ENCODE results near the gene MRPL18. TPM values are rescaled to one million over a fixed set of nuclear protein-coding genes. Genes with fewer than 3 reads are reported as not detected.

Gene MRPL18
- total and polyA plus RNA-seq, 2 donors (not counting 3 experiments of a cell fraction or from before 2014, with no cell fraction given), result 55.4 to 70.7 TPM

DNA sequence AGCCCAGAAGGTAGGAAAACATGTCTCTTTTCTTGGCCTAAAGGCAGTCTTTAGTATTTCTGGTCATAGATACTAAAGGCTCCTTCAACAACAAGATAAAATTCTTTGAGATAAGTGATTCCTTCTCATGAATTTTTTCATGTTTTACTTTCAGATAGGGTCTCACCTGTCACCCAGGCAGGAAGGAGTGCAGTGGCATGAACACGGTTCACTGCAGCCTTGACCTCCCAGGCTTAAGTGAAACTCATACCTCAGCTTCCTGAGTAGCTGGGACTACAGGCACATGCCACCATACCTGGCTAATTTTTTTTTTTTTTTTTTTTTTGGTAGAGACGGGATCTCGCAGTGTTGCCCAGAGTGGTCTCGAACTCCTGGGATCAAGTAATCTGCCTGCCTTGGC, 18.9 kb downstream of the MRPL18 start:
- ChIA-PET CTCF (no interaction called here), POLR2A (no interaction called here)
- H3K36me3 ChIP-seq (ENCODE audit: control insufficient read depth in 2 of 2, extremely low read depth in 1 of 2, insufficient read depth in 2 of 2, low read length in 2 of 2), result no peaks in the 10 kb centered on the region
- no peaks in the 10 kb centered on the region for H3K4me1 ChIP-seq (ENCODE audit: control insufficient read depth, extremely low read depth, insufficient read depth, low read length)
- no peaks in the 10 kb centered on the region for H4K20me1 ChIP-seq (replicated peaks; ENCODE audit: control insufficient read depth, extremely low read depth, insufficient read depth, low read length)
- dilution Hi-C loops (cut with MboI; ENCODE audit: extremely low pct_ligation_motif_present, low sequenced_read_pairs), result no loop called here
- no peaks in the 10 kb centered on the region for H3K79me2 ChIP-seq (ENCODE audit: control insufficient read depth, insufficient read depth, low read length)
- TF ChIP-seq EZH2 (IDR thresholded peaks at IDR 0.05; ENCODE audit: borderline replicate concordance, low read depth, low read length, severe bottlenecking), result no peak
- no peak for TF ChIP-seq MYC (IDR thresholded peaks at IDR 0.05; ENCODE audit: low read depth, low read length)
- TF ChIP-seq, protein P1, sequence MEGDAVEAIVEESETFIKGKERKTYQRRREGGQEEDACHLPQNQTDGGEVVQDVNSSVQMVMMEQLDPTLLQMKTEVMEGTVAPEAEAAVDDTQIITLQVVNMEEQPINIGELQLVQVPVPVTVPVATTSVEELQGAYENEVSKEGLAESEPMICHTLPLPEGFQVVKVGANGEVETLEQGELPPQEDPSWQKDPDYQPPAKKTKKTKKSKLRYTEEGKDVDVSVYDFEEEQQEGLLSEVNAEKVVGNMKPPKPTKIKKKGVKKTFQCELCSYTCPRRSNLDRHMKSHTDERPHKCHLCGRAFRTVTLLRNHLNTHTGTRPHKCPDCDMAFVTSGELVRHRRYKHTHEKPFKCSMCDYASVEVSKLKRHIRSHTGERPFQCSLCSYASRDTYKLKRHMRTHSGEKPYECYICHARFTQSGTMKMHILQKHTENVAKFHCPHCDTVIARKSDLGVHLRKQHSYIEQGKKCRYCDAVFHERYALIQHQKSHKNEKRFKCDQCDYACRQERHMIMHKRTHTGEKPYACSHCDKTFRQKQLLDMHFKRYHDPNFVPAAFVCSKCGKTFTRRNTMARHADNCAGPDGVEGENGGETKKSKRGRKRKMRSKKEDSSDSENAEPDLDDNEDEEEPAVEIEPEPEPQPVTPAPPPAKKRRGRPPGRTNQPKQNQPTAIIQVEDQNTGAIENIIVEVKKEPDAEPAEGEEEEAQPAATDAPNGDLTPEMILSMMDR (IDR thresholded peaks at IDR 0.05; ENCODE audit: extremely low read depth in 1 of 2, insufficient read depth in 1 of 2, low read depth in 1 of 2, low read length in 2 of 2), result no peak
- no peak for TF ChIP-seq GATA2 (IDR thresholded peaks at IDR 0.05; ENCODE audit: insufficient read depth, insufficient read length, low read depth, low read length)
- TF ChIP-seq JUN (IDR thresholded peaks at IDR 0.05; ENCODE audit: borderline replicate concordance, insufficient read depth, insufficient read length, low read depth), result no peak
- H3K27ac ChIP-seq (ENCODE audit: insufficient read depth, low read depth, low read length), result no peak overlapping the region
- no peaks in the 10 kb centered on the region for H3K9me3 ChIP-seq (replicated peaks; ENCODE audit: control insufficient read depth, insufficient read depth, low read length)
- no peaks in the 10 kb centered on the region for H3K9me1 ChIP-seq (replicated peaks; ENCODE audit: control insufficient read depth, extremely low read depth, insufficient read depth, low read length)
- intact Hi-C loops (cut with micrococcal nuclease), result no loop called here
- H3K9ac ChIP-seq (replicated peaks; ENCODE audit: extremely low read depth, insufficient read depth, low read length), result no peak overlapping the region
- H3K27me3 ChIP-seq (ENCODE audit: control insufficient read depth in 2 of 2, insufficient read depth in 2 of 2, low read length in 2 of 2), result no peaks in the 10 kb centered on the region
- H3K4me3 ChIP-seq (replicated peaks in 1 of 3; ENCODE audit: insufficient read depth in 1 of 3, low read depth in 1 of 3, low read length in 3 of 3), result no peak overlapping the region
- no peak overlapping the region for H3K4me2 ChIP-seq (ENCODE audit: insufficient read depth, low read length)
- BruUV-seq (replicated peaks), result no TSS peak
- DNase-seq (ENCODE audit: low read depth, low spot score) (no peak), FAIRE-seq (no peak)
- H2AFZ ChIP-seq (ENCODE audit: low read depth, low read length), result no peak overlapping the region

DNA sequence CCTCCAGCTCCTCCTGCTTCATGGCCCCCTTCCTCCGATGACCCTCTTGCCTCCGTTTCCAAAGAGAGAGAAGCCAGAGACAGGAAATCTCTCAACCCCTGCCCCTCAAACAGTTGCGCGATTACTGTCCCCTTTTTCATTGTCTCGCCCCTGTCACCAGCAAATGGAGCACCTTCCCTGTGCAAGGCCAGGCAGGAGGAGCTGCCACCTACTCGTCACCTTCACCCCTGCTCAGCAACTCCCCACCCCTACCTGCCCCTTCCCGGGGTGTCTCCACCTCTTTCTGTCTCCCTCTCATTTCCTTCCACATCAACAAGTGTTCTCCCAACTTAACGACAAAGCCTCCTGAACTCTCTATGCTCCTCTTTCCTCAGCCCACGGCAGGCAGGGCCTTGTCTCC, 23.5 kb downstream of the MRPL18 start:
- DNase-seq (ENCODE audit: low read depth, low spot score) (no peak), FAIRE-seq (no peak)
- H3K79me2 ChIP-seq (ENCODE audit: control insufficient read depth, insufficient read depth, low read length), result no peaks in the 10 kb centered on the region
- ChIA-PET POLR2A (no interaction called here), CTCF (no interaction called here)
- H3K27me3 ChIP-seq (ENCODE audit: control insufficient read depth in 2 of 2, insufficient read depth in 2 of 2, low read length in 2 of 2), result no peaks in the 10 kb centered on the region
- dilution Hi-C loops (cut with MboI; ENCODE audit: extremely low pct_ligation_motif_present, low sequenced_read_pairs) (no loop called here), intact Hi-C loops (cut with micrococcal nuclease) (no loop called here)
- no peaks in the 10 kb centered on the region for H3K36me3 ChIP-seq (ENCODE audit: control insufficient read depth in 2 of 2, extremely low read depth in 1 of 2, insufficient read depth in 2 of 2, low read length in 2 of 2)
- H3K4me3 ChIP-seq (replicated peaks in 1 of 3; ENCODE audit: insufficient read depth in 1 of 3, low read depth in 1 of 3, low read length in 3 of 3), result no peak overlapping the region
- no peaks in the 10 kb centered on the region for H3K9me3 ChIP-seq (replicated peaks; ENCODE audit: control insufficient read depth, insufficient read depth, low read length)
- no peak overlapping the region for H3K9ac ChIP-seq (replicated peaks; ENCODE audit: extremely low read depth, insufficient read depth, low read length)
- no peak overlapping the region for H3K4me2 ChIP-seq (ENCODE audit: insufficient read depth, low read length)
- no peaks in the 10 kb centered on the region for H3K9me1 ChIP-seq (replicated peaks; ENCODE audit: control insufficient read depth, extremely low read depth, insufficient read depth, low read length)
- no peak overlapping the region for H3K27ac ChIP-seq (ENCODE audit: insufficient read depth, low read depth, low read length)
- no TSS peak for BruUV-seq (replicated peaks)
- no peaks in the 10 kb centered on the region for H4K20me1 ChIP-seq (replicated peaks; ENCODE audit: control insufficient read depth, extremely low read depth, insufficient read depth, low read length)
- TF ChIP-seq, protein P1 (IDR thresholded peaks at IDR 0.05; ENCODE audit: extremely low read depth in 1 of 2, insufficient read depth in 1 of 2, low read depth in 1 of 2, low read length in 2 of 2), result no peak
- TF ChIP-seq GATA2 (IDR thresholded peaks at IDR 0.05; ENCODE audit: insufficient read depth, insufficient read length, low read depth, low read length) (no peak), EZH2 (IDR thresholded peaks at IDR 0.05; ENCODE audit: borderline replicate concordance, low read depth, low read length, severe bottlenecking) (no peak), MYC (IDR thresholded peaks at IDR 0.05; ENCODE audit: low read depth, low read length) (no peak), POLR2A (IDR thresholded peaks at IDR 0.05; ENCODE audit: low read depth, low read length) (no peak), JUN (IDR thresholded peaks at IDR 0.05; ENCODE audit: borderline replicate concordance, insufficient read depth, insufficient read length, low read depth) (no peak), POLR2AphosphoS5 (IDR thresholded peaks at IDR 0.05; ENCODE audit: insufficient read depth, low read depth, low read length) (no peak), MAX (IDR thresholded peaks at IDR 0.05; ENCODE audit: insufficient read depth, insufficient read length) (no peak), FOS (IDR thresholded peaks at IDR 0.05; ENCODE audit: borderline replicate concordance, insufficient read depth, low read length) (no peak)
- H2AFZ ChIP-seq (ENCODE audit: low read depth, low read length), result no peak overlapping the region
- H3K4me1 ChIP-seq (ENCODE audit: control insufficient read depth, extremely low read depth, insufficient read depth, low read length), result no peaks in the 10 kb centered on the region

Measured in endothelial cell of umbilical vein (primary cell).